IMR-90 (cell line): ENCODE data around the gene CAMK2B.

Source experiments
- BHLHE40 ChIP-seq: fragments of 150-350 bp; IDR thresholded peaks from 2 replicates; pipeline ENCODE4 v1.6.1; 2016; ENCODE audit warnings: mild to moderate bottlenecking, low read depth, low read length
- CEBPB ChIP-seq: IDR thresholded peaks from 2 replicates; pipeline ENCODE4 v1.6.1; 2012; ENCODE audit warnings: low read depth, low read length, improper control_type of control experiment
- MAFK ChIP-seq: IDR thresholded peaks from 2 replicates; pipeline ENCODE4 v1.6.1; 2012; ENCODE audit warnings: low read depth, low read length, improper control_type of control experiment
- MAZ ChIP-seq: IDR thresholded peaks from 2 replicates; pipeline ENCODE4 v1.6.1; 2012; ENCODE audit warnings: low read depth, mild to moderate bottlenecking, low read length, improper control_type of control experiment, moderate library complexity, borderline replicate concordance
- MXI1 ChIP-seq: IDR thresholded peaks from 2 replicates; pipeline ENCODE4 v1.6.1; 2012; ENCODE audit warnings: low read depth, mild to moderate bottlenecking, low read length, moderate library complexity, borderline replicate concordance
- NFE2L2 ChIP-seq: fragments of 150-350 bp; IDR thresholded peaks from 2 replicates; pipeline ENCODE4 v1.6.1; 2016; ENCODE audit warnings: low read depth, mild to moderate bottlenecking, low read length
- POLR2A ChIP-seq: IDR thresholded peaks from 2 replicates; pipeline ENCODE4 v1.6.1; 2012; ENCODE audit warnings: mild to moderate bottlenecking, low read depth, low read length
- RAD21 ChIP-seq: IDR thresholded peaks from 2 replicates; pipeline ENCODE4 v1.6.1; 2012; ENCODE audit warnings: low read length, improper control_type of control experiment
- RCOR1 ChIP-seq: IDR thresholded peaks from 2 replicates; pipeline ENCODE4 v1.6.1; 2012; ENCODE audit warnings: mild to moderate bottlenecking, low read length, improper control_type of control experiment; ENCODE audit not compliant: insufficient replicate concordance
- TF ChIP-seq, protein P1 (sequence below): conservative IDR thresholded peaks from 2 replicates; pipeline ENCODE4 v1.5.1; 2012; ENCODE audit warnings: mild to moderate bottlenecking, low read depth, low read length, improper control_type of control experiment

DNA sequence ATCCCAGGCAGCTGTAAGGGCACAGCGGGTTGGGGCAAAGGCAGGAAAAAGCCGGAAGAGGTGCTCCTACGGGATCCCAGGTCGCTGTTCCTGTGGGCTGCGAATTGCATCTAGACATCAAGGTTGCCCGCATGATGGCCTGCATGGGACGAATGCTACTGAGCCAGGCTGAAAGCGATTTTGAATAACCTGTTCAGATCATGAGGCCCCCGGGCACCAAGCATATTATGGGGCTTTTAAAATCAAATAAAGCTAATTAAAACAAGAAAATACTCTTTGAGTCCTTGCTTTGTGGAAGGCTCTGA, 37.1 kb downstream of the CAMK2B start:
- TF ChIP-seq, protein P1, sequence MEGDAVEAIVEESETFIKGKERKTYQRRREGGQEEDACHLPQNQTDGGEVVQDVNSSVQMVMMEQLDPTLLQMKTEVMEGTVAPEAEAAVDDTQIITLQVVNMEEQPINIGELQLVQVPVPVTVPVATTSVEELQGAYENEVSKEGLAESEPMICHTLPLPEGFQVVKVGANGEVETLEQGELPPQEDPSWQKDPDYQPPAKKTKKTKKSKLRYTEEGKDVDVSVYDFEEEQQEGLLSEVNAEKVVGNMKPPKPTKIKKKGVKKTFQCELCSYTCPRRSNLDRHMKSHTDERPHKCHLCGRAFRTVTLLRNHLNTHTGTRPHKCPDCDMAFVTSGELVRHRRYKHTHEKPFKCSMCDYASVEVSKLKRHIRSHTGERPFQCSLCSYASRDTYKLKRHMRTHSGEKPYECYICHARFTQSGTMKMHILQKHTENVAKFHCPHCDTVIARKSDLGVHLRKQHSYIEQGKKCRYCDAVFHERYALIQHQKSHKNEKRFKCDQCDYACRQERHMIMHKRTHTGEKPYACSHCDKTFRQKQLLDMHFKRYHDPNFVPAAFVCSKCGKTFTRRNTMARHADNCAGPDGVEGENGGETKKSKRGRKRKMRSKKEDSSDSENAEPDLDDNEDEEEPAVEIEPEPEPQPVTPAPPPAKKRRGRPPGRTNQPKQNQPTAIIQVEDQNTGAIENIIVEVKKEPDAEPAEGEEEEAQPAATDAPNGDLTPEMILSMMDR: no peak
- TF ChIP-seq CEBPB (no peak), MAZ (no peak), MAFK (no peak), RCOR1 (no peak), POLR2A (no peak), MXI1 (no peak), RAD21 (no peak), BHLHE40 (no peak), NFE2L2 (no peak)
